Measurements from ENCODE around the gene MGMT. TPM values are rescaled to one million over a fixed set of nuclear protein-coding genes. Genes with fewer than 3 reads are reported as not detected.

The MGMT gene
- total RNA-seq, 2 experiments from 2014 or later: 24.6 to 26.0 TPM

DNA sequence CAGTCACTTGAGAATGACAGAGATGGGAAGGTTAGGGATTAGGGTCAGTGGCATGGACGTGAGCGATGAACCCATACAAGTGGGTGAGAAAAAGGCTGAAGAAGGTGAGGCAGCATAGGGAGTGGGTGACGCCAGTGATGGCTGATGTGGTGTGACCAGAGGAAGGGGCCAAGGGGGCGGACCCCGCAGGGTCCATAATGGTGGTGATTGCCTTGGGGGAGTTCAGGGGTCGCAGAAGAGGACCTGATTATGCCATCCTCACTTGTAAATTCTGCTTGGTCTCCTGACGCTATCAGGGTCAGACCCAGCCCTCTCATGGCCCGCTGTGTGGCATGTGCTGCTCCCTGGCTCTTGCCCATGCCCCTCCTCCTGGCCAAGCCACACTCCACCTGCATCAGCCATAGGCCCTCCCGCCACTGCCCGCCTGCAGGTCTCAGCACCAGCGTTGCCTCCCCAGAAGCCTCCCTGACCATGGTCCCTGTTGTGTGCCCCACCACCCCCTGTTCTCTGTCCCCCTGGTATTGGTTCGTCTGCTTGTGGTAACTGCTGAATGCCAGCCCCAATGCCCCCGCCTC lies 261.3 kb downstream of the MGMT start:
- peaks cover 47% of the 10 kb centered on the region for H3K36me3 Mint-ChIP-seq (ENCODE audit: low read depth)
- no peak overlapping the region for H3K4me3 Mint-ChIP-seq
- peaks cover 31% of the 10 kb centered on the region for H3K9me3 Mint-ChIP-seq
- intact Hi-C loops (cut with micrococcal nuclease): no loop called here
- CTCF ChIA-PET: no interaction called here
- no peak overlapping the region for H3K27ac Mint-ChIP-seq
- DNase-seq: no peak
- no peaks in the 10 kb centered on the region for H3K27me3 Mint-ChIP-seq (ENCODE audit: low read depth)
- H3K4me1 Mint-ChIP-seq (ENCODE audit: low read depth): no peaks in the 10 kb centered on the region

DNA sequence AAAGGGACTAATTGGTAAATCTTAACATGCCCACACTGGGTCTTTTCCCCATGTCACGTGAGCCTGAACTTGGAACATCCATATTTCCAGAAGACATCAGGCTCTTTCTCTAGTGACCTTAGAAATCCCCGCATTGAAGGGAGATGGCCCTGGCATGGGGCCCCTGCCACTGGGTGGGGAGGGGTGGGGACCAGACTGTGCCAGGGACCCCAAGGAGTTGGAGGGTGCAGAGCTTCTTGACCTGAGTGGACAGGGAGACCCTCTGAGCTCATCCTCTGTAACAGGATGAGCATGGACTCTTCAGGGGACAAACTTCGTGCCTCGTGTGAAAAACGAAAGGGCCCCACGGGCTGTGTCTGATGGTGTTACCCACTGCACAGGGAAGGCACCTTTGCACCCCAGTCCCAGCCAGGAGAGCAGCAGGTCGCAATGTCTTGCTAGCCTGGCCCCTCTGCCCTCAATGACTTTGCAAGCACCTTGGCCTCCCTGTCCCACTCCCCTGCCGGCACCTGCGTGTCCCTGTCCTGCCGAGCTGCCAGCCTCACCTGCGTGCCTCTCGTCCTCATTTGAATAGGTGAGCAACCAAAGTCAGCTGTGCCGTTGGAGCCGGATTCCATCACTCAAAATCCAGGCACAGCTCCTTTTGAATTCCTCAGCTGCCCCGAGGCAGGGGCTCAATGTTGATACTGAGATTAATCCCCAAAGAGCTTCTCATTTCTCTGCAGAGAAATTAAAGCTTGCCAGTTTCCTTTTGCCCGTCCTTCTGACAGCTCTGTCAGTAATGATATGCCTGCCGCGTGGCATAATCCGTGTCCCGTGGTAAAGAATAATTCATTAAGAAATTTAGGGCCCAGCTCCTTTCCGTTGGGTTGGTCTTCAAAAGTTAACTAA lies 262.1 kb downstream of the MGMT start:
- Mint-ChIP-seq H3K4me3 (no peak overlapping the region), H3K27ac (no peak overlapping the region), H3K9me3 (peaks cover 30% of the 10 kb centered on the region), H3K27me3 (ENCODE audit: low read depth) (no peaks in the 10 kb centered on the region), H3K36me3 (ENCODE audit: low read depth) (peaks cover 39% of the 10 kb centered on the region), H3K4me1 (ENCODE audit: low read depth) (no peaks in the 10 kb centered on the region)
- no peak for DNase-seq
- intact Hi-C loops (cut with micrococcal nuclease): no loop called here
- CTCF ChIA-PET: no interaction called here

DNA sequence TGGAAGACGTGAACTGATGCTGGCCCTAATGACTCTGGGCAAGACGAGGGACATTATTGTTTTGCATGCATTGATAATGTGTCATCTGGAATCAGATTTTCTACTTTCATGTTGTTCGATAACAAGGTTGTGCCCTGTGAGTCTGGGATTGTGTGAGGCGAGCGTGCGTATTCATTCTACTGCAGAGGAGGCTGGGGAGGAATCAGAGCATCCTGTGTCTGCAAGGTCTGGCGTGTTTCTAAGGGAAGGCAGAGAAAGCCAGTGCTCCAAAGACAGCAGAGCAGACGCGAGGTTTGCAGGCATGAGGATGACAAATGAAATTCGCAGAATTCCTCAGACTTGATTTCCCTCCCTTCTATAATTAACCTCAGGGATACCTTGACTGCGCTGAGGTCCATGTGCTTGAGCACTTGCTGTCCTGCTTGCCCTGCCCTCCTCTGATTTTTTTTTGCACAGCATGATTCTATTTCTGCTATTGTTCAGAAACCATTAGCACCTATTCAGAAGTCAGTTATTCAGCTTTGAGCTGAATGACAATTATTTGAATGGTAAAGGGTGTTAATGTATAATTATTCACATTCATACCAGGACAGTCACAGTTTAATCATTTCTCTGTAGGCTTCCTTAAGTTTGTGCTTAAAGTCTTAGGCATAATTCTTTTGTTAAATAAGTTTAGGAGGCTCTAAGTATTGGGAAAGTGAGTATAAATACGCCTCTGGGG lies 263.4 kb downstream of the MGMT start:
- Mint-ChIP-seq H3K36me3 (ENCODE audit: low read depth) (peaks cover 28% of the 10 kb centered on the region), H3K4me1 (ENCODE audit: low read depth) (no peaks in the 10 kb centered on the region), H3K27ac (no peak overlapping the region), H3K27me3 (ENCODE audit: low read depth) (no peaks in the 10 kb centered on the region), H3K4me3 (no peak overlapping the region), H3K9me3 (peaks cover 29% of the 10 kb centered on the region)
- no peak for DNase-seq
- CTCF ChIA-PET: no interaction called here
- intact Hi-C loops (cut with micrococcal nuclease): no loop called here

DNA sequence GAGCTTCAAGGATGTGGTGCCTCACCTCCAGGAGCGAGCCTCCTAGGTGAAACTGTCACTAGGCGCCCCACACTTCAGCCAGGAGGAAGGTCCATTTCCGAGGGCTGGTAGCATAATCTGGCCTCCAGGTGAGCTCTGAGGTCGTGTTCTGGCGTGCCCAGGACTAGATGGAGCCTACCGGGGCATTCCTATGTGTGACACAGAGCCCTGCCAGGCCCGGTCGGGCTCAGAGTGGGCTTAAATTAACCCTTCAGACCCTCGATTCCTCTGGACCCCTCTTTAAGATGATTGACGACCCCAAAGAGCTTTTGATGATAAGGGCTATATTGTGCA lies 263.9 kb downstream of the MGMT start:
- CTCF ChIA-PET: no interaction called here
- no peaks in the 10 kb centered on the region for H3K27me3 Mint-ChIP-seq (ENCODE audit: low read depth)

DNA sequence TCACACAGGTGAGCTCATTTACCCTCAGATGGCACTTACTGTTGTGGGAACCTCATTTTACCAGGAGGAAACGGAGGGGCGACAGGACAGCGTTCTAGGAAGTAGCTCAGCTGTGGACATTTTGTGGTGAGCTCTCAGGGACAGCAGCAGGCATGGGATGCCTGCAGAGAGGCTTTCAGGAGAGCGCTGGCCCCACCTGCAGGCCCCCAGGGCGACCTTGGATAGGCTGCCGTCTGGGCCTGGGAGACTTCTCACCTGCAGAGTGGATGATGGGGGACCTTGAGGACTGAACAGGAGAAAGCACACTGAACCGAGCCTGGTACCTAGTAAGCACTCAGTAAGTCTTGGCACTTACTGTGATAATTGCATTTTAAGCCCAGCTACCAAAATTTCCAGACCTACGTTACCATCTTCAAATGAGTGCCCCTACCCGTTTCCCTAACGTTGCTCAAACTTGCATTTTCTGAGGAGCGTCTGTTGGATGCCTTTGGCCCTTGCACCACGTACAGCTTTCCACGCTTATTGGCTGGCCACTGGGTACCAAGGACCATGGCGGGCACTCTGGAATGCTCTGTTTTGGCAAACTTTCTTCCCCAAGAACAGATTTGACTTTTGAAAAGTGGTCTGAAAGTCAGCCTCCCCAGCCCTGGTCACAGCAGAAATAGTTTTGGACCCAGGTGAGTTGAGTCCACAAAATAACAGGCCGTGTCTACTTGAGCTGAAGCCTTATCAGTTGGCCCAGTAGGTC lies 273.7 kb downstream of the MGMT start:
- CTCF ChIA-PET: no interaction called here
- no peaks in the 10 kb centered on the region for H3K27me3 Mint-ChIP-seq (ENCODE audit: low read depth)
- H3K4me3 Mint-ChIP-seq: no peak overlapping the region
- H3K4me1 Mint-ChIP-seq (ENCODE audit: low read depth): no peaks in the 10 kb centered on the region
- no peak overlapping the region for H3K27ac Mint-ChIP-seq
- peaks cover 41% of the 10 kb centered on the region for H3K36me3 Mint-ChIP-seq (ENCODE audit: low read depth)
- intact Hi-C loops (cut with micrococcal nuclease): no loop called here
- H3K9me3 Mint-ChIP-seq: peaks cover 29% of the 10 kb centered on the region
- no peak for DNase-seq

More for the DNA sequence above, 263.9 kb downstream of the MGMT start:
- Mint-ChIP-seq H3K4me1 (ENCODE audit: low read depth) (no peaks in the 10 kb centered on the region), H3K27ac (no peak overlapping the region), H3K9me3 (peaks cover 29% of the 10 kb centered on the region), H3K36me3 (ENCODE audit: low read depth) (peaks cover 24% of the 10 kb centered on the region), H3K4me3 (no peak overlapping the region)
- intact Hi-C loops (cut with micrococcal nuclease): no loop called here
- no peak for DNase-seq

DNA sequence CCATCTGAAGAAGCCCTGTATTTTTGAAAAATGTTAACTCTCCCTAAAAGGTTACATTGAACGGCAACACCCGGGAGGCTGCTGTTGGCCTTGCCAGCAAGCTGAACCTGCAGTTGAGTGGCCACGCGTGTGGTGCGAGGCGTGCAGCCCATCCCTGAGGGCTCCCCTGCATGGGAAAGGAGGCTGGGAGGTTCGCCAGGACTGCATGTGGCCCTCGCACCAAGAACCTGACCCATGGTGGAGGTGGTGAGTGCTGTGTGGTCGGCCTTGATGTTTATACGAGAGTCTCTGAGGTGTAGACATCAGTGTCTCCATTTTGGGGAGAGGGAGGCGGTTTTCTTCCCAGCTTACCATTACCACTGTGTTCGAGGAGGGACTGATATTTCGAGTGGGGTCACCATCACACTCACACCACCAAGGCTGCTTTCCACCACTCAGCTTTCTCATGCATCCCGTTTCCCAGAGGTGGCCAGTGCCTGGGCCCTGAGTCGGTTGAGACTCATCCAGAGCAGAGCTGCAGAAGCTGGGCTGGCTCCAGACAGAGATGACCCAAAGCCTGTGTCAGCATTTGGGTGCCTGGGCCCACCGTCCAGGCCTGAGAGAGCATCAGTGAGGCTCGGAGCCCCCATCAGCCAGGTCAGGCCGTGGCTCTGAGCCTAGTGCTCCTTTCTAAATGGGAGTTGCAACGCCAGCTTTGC lies 274.4 kb downstream of the MGMT start:
- H3K9me3 Mint-ChIP-seq: peaks cover 32% of the 10 kb centered on the region
- H3K27me3 Mint-ChIP-seq (ENCODE audit: low read depth): no peaks in the 10 kb centered on the region
- H3K27ac Mint-ChIP-seq: no peak overlapping the region
- CTCF ChIA-PET: no interaction called here
- intact Hi-C loops (cut with micrococcal nuclease): no loop called here
- peaks cover 42% of the 10 kb centered on the region for H3K36me3 Mint-ChIP-seq (ENCODE audit: low read depth)
- no peak overlapping the region for H3K4me3 Mint-ChIP-seq
- DNase-seq: no peak
- no peaks in the 10 kb centered on the region for H3K4me1 Mint-ChIP-seq (ENCODE audit: low read depth)

DNA sequence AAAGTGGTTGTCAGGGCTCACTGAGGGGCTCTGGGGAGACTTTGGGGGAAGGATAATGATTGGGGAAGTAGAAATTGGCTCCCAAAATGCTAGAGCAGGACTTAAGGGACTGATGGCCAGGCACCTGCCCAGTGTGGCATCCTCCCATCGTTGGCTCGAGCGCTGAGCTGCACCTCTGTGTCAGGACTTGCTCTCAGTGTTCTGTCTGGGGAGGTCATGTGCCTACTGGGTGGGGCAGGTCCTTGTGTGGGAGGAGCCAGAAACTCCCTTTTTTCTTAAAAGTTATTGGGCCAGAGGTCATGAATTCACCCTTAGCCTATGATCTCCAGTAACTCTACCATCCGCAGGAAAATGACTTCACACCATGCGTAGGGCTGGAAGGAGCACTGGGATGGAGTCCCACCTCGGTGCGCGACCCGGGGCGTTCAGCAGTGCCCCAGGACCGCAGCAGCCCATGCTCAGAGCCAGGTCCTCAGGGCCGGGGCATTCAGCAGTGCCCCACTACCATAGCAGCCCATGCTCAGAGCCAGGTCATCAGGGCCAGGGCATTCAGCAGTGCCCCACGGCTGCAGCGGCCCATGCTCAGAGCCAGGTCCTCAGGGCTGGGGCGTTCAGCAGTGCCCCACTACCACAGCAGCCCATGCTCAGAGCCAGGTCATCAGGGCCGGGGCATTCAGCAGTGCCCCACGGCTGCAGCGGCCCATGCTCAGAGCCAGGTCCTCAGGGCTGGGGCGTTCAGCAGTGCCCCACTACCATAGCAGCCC lies 275.1 kb downstream of the MGMT start:
- H3K27me3 Mint-ChIP-seq (ENCODE audit: low read depth): no peaks in the 10 kb centered on the region
- no peaks in the 10 kb centered on the region for H3K4me1 Mint-ChIP-seq (ENCODE audit: low read depth)
- peaks cover 37% of the 10 kb centered on the region for H3K9me3 Mint-ChIP-seq
- no peak overlapping the region for H3K4me3 Mint-ChIP-seq
- H3K36me3 Mint-ChIP-seq (ENCODE audit: low read depth): peaks cover 47% of the 10 kb centered on the region
- intact Hi-C loops (cut with micrococcal nuclease): no loop called here
- no peak overlapping the region for H3K27ac Mint-ChIP-seq
- CTCF ChIA-PET: no interaction called here
- DNase-seq: no peak

DNA sequence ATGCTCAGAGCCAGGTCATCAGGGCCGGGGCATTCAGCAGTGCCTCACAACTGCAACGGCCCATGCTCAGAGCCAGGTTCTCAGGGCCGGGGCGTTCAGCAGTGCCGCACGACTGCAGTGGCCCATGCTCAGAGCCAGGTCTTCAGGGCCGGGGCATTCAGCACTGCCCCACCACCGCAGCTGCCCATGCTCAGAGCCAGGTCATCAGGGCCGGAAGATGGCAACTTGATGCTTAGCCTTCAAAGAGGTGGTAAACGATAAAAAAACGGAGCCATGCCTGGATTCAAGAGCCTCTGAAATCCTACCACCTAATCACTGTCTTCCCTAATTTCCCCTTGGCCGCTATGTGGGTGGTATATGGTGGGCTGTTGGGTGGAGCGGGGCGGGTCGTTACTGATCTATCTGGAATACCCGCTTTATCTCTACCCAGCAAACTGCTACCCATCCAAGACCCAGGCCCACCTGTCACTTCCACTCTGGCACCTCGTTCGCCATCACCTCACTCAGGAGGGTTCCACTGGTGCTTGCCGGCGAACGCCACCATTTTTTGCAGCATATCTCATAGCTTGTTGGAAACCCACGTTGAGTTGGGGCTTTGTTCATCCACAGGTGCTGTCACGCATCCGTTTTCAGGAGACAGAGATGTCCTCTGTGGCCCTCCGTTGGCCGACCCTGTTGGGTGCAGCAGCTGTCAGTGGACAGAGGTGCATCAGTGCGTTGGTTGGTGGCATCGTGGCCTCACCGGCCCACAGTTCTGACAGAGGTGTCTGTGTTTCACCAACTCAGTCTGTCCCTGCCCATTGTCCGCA lies 275.9 kb downstream of the MGMT start:
- peaks cover 50% of the 10 kb centered on the region for H3K36me3 Mint-ChIP-seq (ENCODE audit: low read depth)
- no peaks in the 10 kb centered on the region for H3K4me1 Mint-ChIP-seq (ENCODE audit: low read depth)
- DNase-seq: no peak
- no peak overlapping the region for H3K27ac Mint-ChIP-seq
- no peaks in the 10 kb centered on the region for H3K27me3 Mint-ChIP-seq (ENCODE audit: low read depth)
- intact Hi-C loops (cut with micrococcal nuclease): no loop called here
- H3K4me3 Mint-ChIP-seq: no peak overlapping the region
- CTCF ChIA-PET: no interaction called here
- peaks cover 42% of the 10 kb centered on the region for H3K9me3 Mint-ChIP-seq

DNA sequence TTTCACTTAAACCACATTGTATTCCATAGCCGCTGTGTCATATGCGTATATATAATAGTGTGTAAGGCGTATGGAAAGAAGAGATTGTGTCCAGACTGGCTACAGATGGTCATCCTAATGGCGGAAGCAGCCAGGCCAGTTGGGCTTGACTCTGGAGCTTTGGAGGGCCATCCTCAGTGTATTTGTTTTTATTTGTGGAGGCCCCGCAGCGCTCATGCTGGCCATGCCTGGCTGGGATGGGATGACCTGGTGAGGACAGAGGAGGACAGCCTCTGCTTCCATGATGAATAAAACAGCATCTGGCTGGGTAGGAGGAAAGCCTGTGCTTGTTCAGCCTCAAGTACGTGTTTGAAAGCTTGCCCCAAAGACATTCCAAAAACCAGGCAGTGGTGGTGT lies 276.7 kb downstream of the MGMT start:
- H3K27me3 Mint-ChIP-seq (ENCODE audit: low read depth): no peaks in the 10 kb centered on the region
- CTCF ChIA-PET: no interaction called here
- peaks cover 50% of the 10 kb centered on the region for H3K9me3 Mint-ChIP-seq
- intact Hi-C loops (cut with micrococcal nuclease): no loop called here
- H3K36me3 Mint-ChIP-seq (ENCODE audit: low read depth): peaks cover 52% of the 10 kb centered on the region
- H3K4me1 Mint-ChIP-seq (ENCODE audit: low read depth): no peaks in the 10 kb centered on the region
- H3K27ac Mint-ChIP-seq: no peak overlapping the region
- DNase-seq: no peak
- H3K4me3 Mint-ChIP-seq: no peak overlapping the region

DNA sequence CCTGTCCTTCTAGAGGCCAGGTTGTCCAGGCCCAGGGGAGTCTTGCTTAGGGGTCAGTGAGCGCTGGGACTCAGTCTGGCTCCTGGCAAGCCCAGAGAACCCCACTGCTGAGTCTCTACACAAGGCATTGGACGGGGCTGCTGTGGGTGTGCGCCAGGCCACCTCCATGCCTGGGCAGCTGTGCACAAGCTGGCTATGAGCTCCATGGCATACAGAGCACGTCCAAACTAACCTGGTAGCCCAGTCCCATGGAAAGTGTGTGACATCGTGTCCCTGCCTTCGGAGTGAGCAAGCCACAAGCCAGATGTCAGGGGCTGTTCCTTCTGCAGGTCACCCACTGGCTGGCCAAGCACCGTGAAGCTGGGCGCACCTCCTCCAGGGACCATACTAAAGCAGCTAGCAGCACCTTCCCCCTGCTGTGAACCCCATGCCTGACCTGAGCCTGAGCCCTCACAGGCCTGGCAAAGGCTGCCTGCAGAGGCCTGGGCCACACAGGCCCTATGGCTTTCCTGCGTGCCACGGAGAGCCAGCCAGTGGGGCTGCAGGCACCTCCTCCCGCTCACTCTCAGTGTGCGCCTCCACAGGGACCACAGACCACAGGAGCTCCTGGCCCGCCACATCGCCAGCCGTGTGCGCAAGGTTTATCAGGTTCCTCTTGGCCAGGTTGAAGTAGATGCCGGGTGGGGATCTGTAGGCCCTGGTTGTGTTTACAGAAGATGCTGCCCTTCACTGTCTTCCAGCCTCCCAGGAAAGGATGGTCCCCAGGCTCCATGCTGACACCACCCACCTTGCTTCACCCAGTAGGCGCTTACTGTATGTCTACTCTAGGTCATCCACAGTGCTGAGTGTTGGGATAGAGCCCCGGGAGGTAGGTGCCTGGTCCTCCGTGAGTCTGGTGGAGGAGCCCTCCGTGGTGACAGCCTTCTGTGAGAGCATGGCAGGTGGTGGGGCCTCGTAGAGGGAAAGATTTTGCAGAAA lies 277.4 kb downstream of the MGMT start:
- Mint-ChIP-seq H3K36me3 (ENCODE audit: low read depth) (peaks cover 53% of the 10 kb centered on the region), H3K27ac (no peak overlapping the region), H3K9me3 (peaks cover 51% of the 10 kb centered on the region), H3K27me3 (ENCODE audit: low read depth) (no peaks in the 10 kb centered on the region), H3K4me3 (no peak overlapping the region), H3K4me1 (ENCODE audit: low read depth) (no peaks in the 10 kb centered on the region)
- intact Hi-C loops (cut with micrococcal nuclease): no loop called here
- CTCF ChIA-PET: no interaction called here
- DNase-seq: no peak

All from activated naive CD4-positive, alpha-beta T cell treated with anti-CD3 and anti-CD28 coated beads for 36 hours (primary cell).